Adrenal gland (tissue), 12 donors: ENCODE data around the gene RASSF6. TPM values are rescaled to one million over a fixed set of nuclear protein-coding genes. Genes with fewer than 3 reads are reported as not detected.

ENCODE experiments used
- DNase-seq, 7 donors: peaks; one replicate each; pipeline ENCODE4 v3.0.0-alpha.2; 2019 to 2020
- H3K27ac ChIP-seq, 5 donors: fragments of 200-600 bp; sonication (generic) in 4 of 5; 1 replicate in 3 of 5; 2 replicates in 2 of 5; pipeline versions ENCODE4 v1.5.1 to v1.8.0; 2016 to 2020; ENCODE audit warnings: mild to moderate bottlenecking in 1 of 5
- H3K27me3 ChIP-seq: fragments of 200-600 bp; 2 replicates; pipeline ENCODE4 v1.8.0; 2021
- H3K36me3 ChIP-seq, 2 donors: fragments of 200-600 bp; replicated peaks in 1 of 2; 1 replicate in 1 of 2; 2 replicates in 1 of 2; pipeline versions ENCODE4 v1.5.1 to v1.8.0; 2018 to 2022
- H3K4me1 ChIP-seq, 2 donors: fragments of 200-600 bp; replicated peaks in 1 of 2; 1 replicate in 1 of 2; 2 replicates in 1 of 2; pipeline versions ENCODE4 v1.5.1 to v1.8.0; 2018 to 2021
- H3K4me3 ChIP-seq, 4 donors: fragments of 200-600 bp; sonication (generic) in 3 of 4; one replicate each; pipeline ENCODE4 v1.5.1; 2016 to 2018
- H3K9me3 ChIP-seq, 3 donors: fragments of 200-600 bp; sonication (generic) in 1 of 3; replicated peaks in 1 of 3; 1 replicate in 2 of 3; 2 replicates in 1 of 3; pipeline versions ENCODE4 v1.5.1 to v1.8.0; 2016 to 2021
- CTCF ChIP-seq, 6 experiments: fragments of 450-650 bp in 4 of 6; fragments of 200-600 bp in 2 of 6; sonication (generic) in 1 of 6; IDR thresholded peaks; 1 replicate in 5 of 6; 2 replicates in 1 of 6; pipeline versions ENCODE4 v1.5.1 to v1.8.0; 2016 to 2021; ENCODE audit warnings: antibody characterized with exemption in 6 of 6, mild to moderate bottlenecking in 2 of 6, moderate library complexity in 1 of 6
- POLR2A ChIP-seq, 2 donors: fragments of 450-650 bp; IDR thresholded peaks; one replicate each; pipeline ENCODE4 v1.6.1; 2017; ENCODE audit warnings: antibody characterized with exemption in 2 of 2, mild to moderate bottlenecking in 2 of 2, moderate library complexity in 1 of 2
- WGBS, 4 donors: extraction: QIAGEN DNeasy Blood & Tissue Kit in 2 of 4; methylation state at CpG; one replicate each; pipeline versions ENCODE4 v1.1.5 to v1.1.7; 2013 to 2017; 5-methylcytosine and 5-hydroxymethylcytosine counted together
- intact Hi-C, 2 donors: fragments of 100-400 bp; cut with DNase I; formaldehyde crosslinking; loops; one replicate each; pipeline versions ENCODE4 v1.14.1 to v1.15.0; 2022 to 2023
- polyA plus RNA-seq, 3 donors: library from polyadenylated mRNA; stranded (reverse); fragments of 200-250 nt in 2 of 3; fragments of 350-450 nt in 1 of 3; fragmentation: Illumina TruSeq in 1 of 3; extraction: RNeasy Lipid Tissue Mini Kit (QIAGEN cat#74804) in 1 of 3; gene quantifications; one replicate each; pipeline ENCODE4 v1.2.3, GENCODE V29; 2013 to 2014
- total RNA-seq, 9 donors: library from RNA; depleted of rRNA in 4 of 9; stranded (reverse); fragments of >200 nt in 4 of 9; fragments of 120-200 nt in 1 of 9; fragmentation: NEBNext Ultra II Directional in 1 of 9; extraction: Animal tissue kit (Norgen Biotek cat#: 25700) in 1 of 9; gene quantifications; one replicate each; pipeline versions ENCODE4 v1.1.0 to v1.2.4, GENCODE V29; 2013 to 2023
- donor health status: healthy with polysubstance abuse.
- donor health status: Bipolar disorder and iron deficiency.
- donor health status: DM: yes; HTN: yes; CAD: no.
- donor health status: DM: no; HTN: no; CAD: no.
- donor health status: DM: no; HTN: no; CAD: no.
- donor health status: DM: yes; HTN: yes; CAD: no.

Gene RASSF6
- total and polyA plus RNA-seq, 12 donors = 0.07 to 0.23 (median 0.13) TPM; not detected in 8

GRCh38 chr4:73660808-73661207 lies 40.6 kb upstream of the RASSF6 start:
- intact Hi-C loops = loop anchor here (5.0 to 10.0 kb wide), 4 partner anchors 204 to 474 kb away; partner anchors contain the start of gene CXCL1 (in 1 of the 2)
- WGBS, 4 donors = 69 to 80% (median 76%) methylated on average over 3 of the region's 3 CpGs
- no peaks in the 10 kb centered on the region for H3K36me3 ChIP-seq
- TF ChIP-seq CTCF (IDR thresholded peaks at IDR 0.05) (no peak), POLR2A (IDR thresholded peaks at IDR 0.05) (no peak)
- no peak overlapping the region for H3K27ac ChIP-seq
- H3K4me3 ChIP-seq = no peak overlapping the region
- no peaks in the 10 kb centered on the region for H3K9me3 ChIP-seq
- no peaks in the 10 kb centered on the region for H3K27me3 ChIP-seq
- no peak for DNase-seq
- H3K4me1 ChIP-seq = no peaks in the 10 kb centered on the region

GRCh38 chr4:73653695-73654106 lies 33.5 kb upstream of the RASSF6 start:
- 1 to 4% (median 3%) methylated on average over 6 to 7 of the region's 7 CpGs for WGBS, 4 donors
- Histone ChIP-seq H3K27me3 (peaks cover 2% of the 10 kb centered on the region), H3K27ac (no peak overlapping the region), H3K4me3 (no peak overlapping the region), H3K4me1 (no peaks in the 10 kb centered on the region), H3K9me3 (no peaks in the 10 kb centered on the region), H3K36me3 (no peaks in the 10 kb centered on the region)
- TF ChIP-seq CTCF (IDR thresholded peaks at IDR 0.05) = peak; percentile 32 to 77 (median 60)
- no peak for TF ChIP-seq POLR2A (IDR thresholded peaks at IDR 0.05)
- intact Hi-C loops = loop anchor here in 1 of 2 donors (10.0 kb wide), 1 partner anchor 79 kb away; no protein-coding TSS in a partner anchor
- peak in 3 of 7 donors; percentile 23 to 41 (median 24) for DNase-seq

- Histone ChIP-seq H3K4me1 (no peaks in the 10 kb centered on the region), H3K9me3 (no peaks in the 10 kb centered on the region), H3K36me3 (no peaks in the 10 kb centered on the region), H3K27ac (no peak overlapping the region), H3K4me3 (no peak overlapping the region), H3K27me3 (peaks cover 2% of the 10 kb centered on the region)
- no peak for DNase-seq
- intact Hi-C loops = loop anchor here in 1 of 2 donors (10.0 kb wide), 1 partner anchor 75 kb away; no protein-coding TSS in a partner anchor
- WGBS, 4 donors = 65 to 71% (median 67%) methylated on average over 3 of the region's 3 CpGs
- TF ChIP-seq POLR2A (IDR thresholded peaks at IDR 0.05) (no peak), CTCF (IDR thresholded peaks at IDR 0.05) (no peak)
Measured at GRCh38 chr4:73650250-73650649, 30.0 kb upstream of the RASSF6 start.

- Histone ChIP-seq H3K36me3 (no peaks in the 10 kb centered on the region), H3K9me3 (no peaks in the 10 kb centered on the region), H3K4me3 (no peak overlapping the region), H3K27ac (no peak overlapping the region), H3K4me1 (no peaks in the 10 kb centered on the region), H3K27me3 (no peaks in the 10 kb centered on the region)
- TF ChIP-seq POLR2A (IDR thresholded peaks at IDR 0.05) (no peak), CTCF (IDR thresholded peaks at IDR 0.05) (no peak)
- intact Hi-C loops = loop anchor here in 1 of 2 donors (10.0 kb wide), 1 partner anchor 54 kb away; no protein-coding TSS in a partner anchor
- WGBS, 4 donors = 72 to 76% (median 72%) methylated on average over 3 of the region's 3 CpGs
- DNase-seq = no peak
Measured at GRCh38 chr4:73648478-73648877, 28.2 kb upstream of the RASSF6 start.
